Measurements from ENCODE around the gene YTHDF1. TPM values are rescaled to one million over a fixed set of nuclear protein-coding genes. Genes with fewer than 3 reads are reported as not detected.
A peak's percentile ranks its signal among the peaks of the same experiment; 100 is the strongest.

YTHDF1 gene
- total RNA-seq, 1 experiment from 2014 or later = 22.5 TPM

GRCh38 chr20:63186528-63187316, 29.2 kb downstream of the YTHDF1 start:
- peak; percentile 39 for DNase-seq (ENCODE audit: low read depth)

GRCh38 chr20:63186084-63186483, 29.8 kb downstream of the YTHDF1 start:
- no peak for DNase-seq (ENCODE audit: low read depth)

GRCh38 chr20:63185215-63185796, 30.6 kb downstream of the YTHDF1 start:
- no peak for DNase-seq (ENCODE audit: low read depth)

GRCh38 chr20:63183422-63184146, 32.3 kb downstream of the YTHDF1 start:
- DNase-seq (ENCODE audit: low read depth) = peak; percentile 53

GRCh38 chr20:63182946-63183415, 33.0 kb downstream of the YTHDF1 start:
- DNase-seq (ENCODE audit: low read depth) = no peak

GRCh38 chr20:63182425-63182824, 33.5 kb downstream of the YTHDF1 start:
- no peak for DNase-seq (ENCODE audit: low read depth)

- no peak for DNase-seq (ENCODE audit: low read depth)
These were observed 34.7 kb downstream of the YTHDF1 start for GRCh38 chr20:63181226-63181625.

- DNase-seq (ENCODE audit: low read depth) = no peak
These were observed 35.3 kb downstream of the YTHDF1 start for GRCh38 chr20:63180569-63181185.

- peak; percentile 21 for DNase-seq (ENCODE audit: low read depth)
These were observed 36.0 kb downstream of the YTHDF1 start for GRCh38 chr20:63179687-63180568.

GRCh38 chr20:63178889-63179686, 36.8 kb downstream of the YTHDF1 start:
- peak; percentile 53 for DNase-seq (ENCODE audit: low read depth)

GRCh38 chr20:63178446-63178820, 37.5 kb downstream of the YTHDF1 start:
- peak; percentile 35 for DNase-seq (ENCODE audit: low read depth)

GRCh38 chr20:63177785-63178445, 38.0 kb downstream of the YTHDF1 start:
- peak; percentile 33 for DNase-seq (ENCODE audit: low read depth)

- DNase-seq (ENCODE audit: low read depth) = peak; percentile 51
These were observed 38.7 kb downstream of the YTHDF1 start for GRCh38 chr20:63177134-63177784.

- DNase-seq (ENCODE audit: low read depth) = peak; percentile 48
These were observed 39.4 kb downstream of the YTHDF1 start for GRCh38 chr20:63176427-63177133.

- no peak for DNase-seq (ENCODE audit: low read depth)
These were observed 39.9 kb downstream of the YTHDF1 start for GRCh38 chr20:63176034-63176426.

- no peak for DNase-seq (ENCODE audit: low read depth)
These were observed 40.7 kb downstream of the YTHDF1 start for GRCh38 chr20:63175038-63175895.

- DNase-seq (ENCODE audit: low read depth) = no peak
These were observed 41.5 kb downstream of the YTHDF1 start for GRCh38 chr20:63174309-63175037.

Data from Daoy (cell line).